ENCODE data around the gene C5AR1. TPM values are rescaled to one million over a fixed set of nuclear protein-coding genes. Genes with fewer than 3 reads are reported as not detected.
A peak's percentile ranks its signal among the peaks of the same experiment; 100 is the strongest.

C5AR1 gene
- polyA plus RNA-seq, 3 donors, result 143 to 1,132 (median 320) TPM

DNA sequence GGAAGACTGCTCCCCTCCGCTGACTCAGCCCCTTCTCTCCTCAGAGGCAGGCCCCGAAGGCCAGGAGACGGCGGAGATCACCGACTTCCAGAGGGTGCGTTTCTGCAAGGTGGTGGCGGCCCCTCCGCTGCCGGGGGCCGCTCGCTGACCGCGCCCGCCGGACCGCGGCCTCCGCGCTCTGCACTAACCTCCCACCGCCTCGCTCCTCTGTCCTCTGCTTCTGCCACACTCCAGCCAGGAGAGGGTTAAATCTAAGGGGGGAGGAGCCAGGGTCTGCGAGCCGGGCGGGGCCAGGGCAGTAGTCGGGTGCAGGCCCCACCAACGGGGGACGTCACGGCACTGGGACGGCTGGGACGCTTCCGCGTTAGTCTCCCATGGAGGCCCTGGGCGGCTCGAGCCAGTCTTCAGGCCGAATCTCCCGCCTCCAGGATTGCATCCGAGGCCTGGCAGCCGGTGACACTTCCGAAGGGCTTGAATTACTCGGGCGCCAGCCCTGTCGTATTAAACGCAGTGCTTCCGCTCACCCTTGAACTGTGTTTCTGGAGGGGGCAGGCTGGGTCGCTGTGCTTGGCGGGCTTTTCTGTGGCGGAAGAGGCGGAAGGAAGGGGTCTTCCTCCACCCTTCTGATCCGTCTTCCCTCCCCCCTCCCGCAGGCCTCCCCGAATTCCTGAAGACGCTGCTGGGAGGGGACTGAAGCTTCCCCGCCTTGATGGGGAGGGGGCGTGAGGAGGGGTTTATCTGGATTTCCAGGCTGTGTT, 36.2 kb upstream of the C5AR1 start:
- TF ChIP-seq, protein P1, sequence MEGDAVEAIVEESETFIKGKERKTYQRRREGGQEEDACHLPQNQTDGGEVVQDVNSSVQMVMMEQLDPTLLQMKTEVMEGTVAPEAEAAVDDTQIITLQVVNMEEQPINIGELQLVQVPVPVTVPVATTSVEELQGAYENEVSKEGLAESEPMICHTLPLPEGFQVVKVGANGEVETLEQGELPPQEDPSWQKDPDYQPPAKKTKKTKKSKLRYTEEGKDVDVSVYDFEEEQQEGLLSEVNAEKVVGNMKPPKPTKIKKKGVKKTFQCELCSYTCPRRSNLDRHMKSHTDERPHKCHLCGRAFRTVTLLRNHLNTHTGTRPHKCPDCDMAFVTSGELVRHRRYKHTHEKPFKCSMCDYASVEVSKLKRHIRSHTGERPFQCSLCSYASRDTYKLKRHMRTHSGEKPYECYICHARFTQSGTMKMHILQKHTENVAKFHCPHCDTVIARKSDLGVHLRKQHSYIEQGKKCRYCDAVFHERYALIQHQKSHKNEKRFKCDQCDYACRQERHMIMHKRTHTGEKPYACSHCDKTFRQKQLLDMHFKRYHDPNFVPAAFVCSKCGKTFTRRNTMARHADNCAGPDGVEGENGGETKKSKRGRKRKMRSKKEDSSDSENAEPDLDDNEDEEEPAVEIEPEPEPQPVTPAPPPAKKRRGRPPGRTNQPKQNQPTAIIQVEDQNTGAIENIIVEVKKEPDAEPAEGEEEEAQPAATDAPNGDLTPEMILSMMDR (IDR thresholded peaks at IDR 0.05), result no peak
- Histone ChIP-seq H3K27me3 (ENCODE audit: control insufficient read depth in 2 of 2, insufficient read depth in 2 of 2, low read length in 2 of 2) (peaks cover 0 to 3% of the 10 kb centered on the region in 2 donors), H3K4me1 (ENCODE audit: control insufficient read depth in 1 of 2, insufficient read depth in 2 of 2, low read length in 2 of 2) (peaks cover 15 to 34% of the 10 kb centered on the region in 2 donors), H3K4me3 (replicated peaks in 1 of 3; ENCODE audit: low read depth in 2 of 3, low read length in 3 of 3) (peak overlapping the region; percentile 68 to 98 (median 74)), H2AFZ (ENCODE audit: insufficient read depth, low read depth, low read length, poor library complexity, severe bottlenecking) (peak overlapping the region; percentile 92), H3K36me3 (replicated peaks in 1 of 2; ENCODE audit: control insufficient read depth in 1 of 2, insufficient read depth in 2 of 2, low read length in 2 of 2) (peaks cover 24 to 26% of the 10 kb centered on the region in 2 donors), H3K9ac (ENCODE audit: insufficient read depth, low read length, poor library complexity, severe bottlenecking) (peak overlapping the region; percentile 90), H4K20me1 (ENCODE audit: insufficient read depth, low read length) (peaks cover 14% of the 10 kb centered on the region), H3K4me2 (replicated peaks; ENCODE audit: extremely low read depth, low read length, poor library complexity, severe bottlenecking) (peak overlapping the region; percentile 98), H3K27ac (ENCODE audit: low read depth in 1 of 2, low read length in 2 of 2) (peak overlapping the region; percentile 92 to 96), H3K9me3 (replicated peaks in 1 of 2; ENCODE audit: control insufficient read depth in 1 of 2, insufficient read depth in 1 of 2, low read length in 2 of 2) (no peaks in the 10 kb centered on the region), H3K79me2 (ENCODE audit: insufficient read depth, low read length) (peaks cover 3% of the 10 kb centered on the region)
- Mint-ChIP-seq H3K4me1 (peaks cover 27% of the 10 kb centered on the region), H3K9me3 (no peaks in the 10 kb centered on the region), H3K4me3 (peak overlapping the region; percentile 91 to 95), H3K27ac (peak overlapping the region; percentile 94 to 99 (median 98)), H3K36me3 (peaks cover 33 to 56% of the 10 kb centered on the region in 2 donors), H3K27me3 (ENCODE audit: low read depth in 3 of 3) (peaks cover 2 to 11% (median 5%) of the 10 kb centered on the region in 3 donors)
- peak; percentile 84 to 93 (median 89) for DNase-seq
- WGBS (ENCODE audit: insufficient coverage), result under 1% methylated on average over 26 of the region's 54 CpGs
- intact Hi-C loops (cut with micrococcal nuclease), result loop anchor here (1.0 to 10.0 kb wide), 6 partner anchors 16 to 471 kb away; partner anchors contain the start of genes KPTN (in 1 of the 2), NAPA (in 1 of the 2) and NOP53 (in 1 of the 2)

DNA sequence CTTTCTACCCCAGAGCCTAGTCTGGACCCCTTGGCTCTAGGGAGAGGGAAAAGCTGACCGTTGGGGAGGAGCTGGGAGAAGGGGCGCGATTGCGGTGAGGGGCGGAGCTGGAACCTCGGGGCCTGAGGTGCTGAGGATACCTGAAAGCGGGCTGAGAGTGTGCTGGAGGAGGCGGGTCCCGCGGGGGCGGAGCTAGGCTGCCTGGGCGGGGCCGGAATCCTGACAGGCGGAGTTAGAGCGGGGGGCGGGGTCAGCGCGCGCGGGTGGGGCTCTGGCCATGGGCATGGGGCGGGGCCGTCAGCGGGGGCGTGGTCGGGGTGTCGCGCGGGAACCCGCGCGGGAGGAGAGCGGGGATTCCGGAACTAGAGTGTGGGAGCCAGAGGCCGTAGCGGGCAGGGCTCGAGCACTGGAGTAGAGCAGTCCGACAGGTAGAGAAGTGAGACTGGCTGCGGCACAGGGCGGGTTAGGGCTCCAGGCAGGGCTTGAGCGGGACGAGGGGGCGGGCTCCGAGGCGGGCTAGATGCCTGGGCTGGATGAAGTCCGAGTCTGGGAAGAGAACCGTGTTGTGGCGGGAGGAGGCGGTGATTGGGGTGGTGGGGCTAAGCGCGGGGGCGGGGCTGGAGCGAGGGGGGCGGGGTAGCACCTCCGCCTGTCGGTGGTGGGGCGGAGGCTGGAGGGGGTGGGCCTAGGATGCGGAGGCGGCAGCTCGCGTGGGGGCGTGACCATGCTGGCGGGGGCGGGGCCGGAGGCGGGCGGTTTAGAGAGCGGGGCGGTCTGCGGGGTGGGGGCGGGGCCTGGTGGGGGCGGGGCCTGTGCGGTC, 35.4 kb upstream of the C5AR1 start, which contains the start of gene INAFM1:
Gene INAFM1 (plus strand): TSS at position 815 of the 820 bp plus-strand sequence. CDS start 35 bp downstream, outside the sequence.
- Histone ChIP-seq H2AFZ (ENCODE audit: insufficient read depth, low read depth, low read length, poor library complexity, severe bottlenecking) (peak within 1 kb of the TSS; percentile 92), H3K4me3 (replicated peaks in 1 of 3; ENCODE audit: low read depth in 2 of 3, low read length in 3 of 3) (peak within 1 kb of the TSS; percentile 68 to 98 (median 74)), H3K9me3 (replicated peaks in 1 of 2; ENCODE audit: control insufficient read depth in 1 of 2, insufficient read depth in 1 of 2, low read length in 2 of 2) (no peaks in the 10 kb centered on the region), H3K9ac (ENCODE audit: insufficient read depth, low read length, poor library complexity, severe bottlenecking) (peak within 1 kb of the TSS; percentile 90), H3K4me2 (replicated peaks; ENCODE audit: extremely low read depth, low read length, poor library complexity, severe bottlenecking) (peak within 1 kb of the TSS; percentile 98), H3K27ac (ENCODE audit: low read depth in 1 of 2, low read length in 2 of 2) (peak within 1 kb of the TSS; percentile 92 to 96), H3K79me2 (ENCODE audit: insufficient read depth, low read length) (peaks cover 3% of the 10 kb centered on the region), H3K4me1 (ENCODE audit: control insufficient read depth in 1 of 2, insufficient read depth in 2 of 2, low read length in 2 of 2) (peaks cover 15 to 34% of the 10 kb centered on the region in 2 donors), H3K36me3 (replicated peaks in 1 of 2; ENCODE audit: control insufficient read depth in 1 of 2, insufficient read depth in 2 of 2, low read length in 2 of 2) (peaks cover 23% of the 10 kb centered on the region in 2 donors), H3K27me3 (ENCODE audit: control insufficient read depth in 2 of 2, insufficient read depth in 2 of 2, low read length in 2 of 2) (peaks cover 0 to 3% of the 10 kb centered on the region in 2 donors), H4K20me1 (ENCODE audit: insufficient read depth, low read length) (peaks cover 14% of the 10 kb centered on the region)
- Mint-ChIP-seq H3K9me3 (no peaks in the 10 kb centered on the region), H3K4me3 (peak within 1 kb of the TSS; percentile 91 to 95), H3K4me1 (peaks cover 27% of the 10 kb centered on the region), H3K27me3 (ENCODE audit: low read depth in 3 of 3) (peaks cover 2 to 11% (median 5%) of the 10 kb centered on the region in 3 donors), H3K36me3 (peaks cover 29 to 55% of the 10 kb centered on the region in 2 donors), H3K27ac (peak within 1 kb of the TSS; percentile 94 to 99 (median 98))
- WGBS (ENCODE audit: insufficient coverage), result 0% methylated on average over 49 of the region's 72 CpGs
- DNase-seq, result peak; percentile 89 to 95 (median 95)
- intact Hi-C loops (cut with micrococcal nuclease), result loop anchor here (1.0 to 10.0 kb wide), 6 partner anchors 17 to 471 kb away; partner anchors contain the start of genes KPTN (in 1 of the 2), NAPA (in 1 of the 2) and NOP53 (in 1 of the 2)
- TF ChIP-seq, protein P1 (IDR thresholded peaks at IDR 0.05), result no peak
